Keratinocyte (primary cell): ENCODE data around the gene P2RY8. TPM values are rescaled to one million over a fixed set of nuclear protein-coding genes. Genes with fewer than 3 reads are reported as not detected.

Experiments
- DNase-seq: peaks from one replicate; pipeline ENCODE4 v3.0.0-alpha.2; 2011; ENCODE audit warnings: low read depth, missing footprints, low spot score
- FAIRE-seq: peaks from 2 replicates; lab custom pipeline; 2011; peaks lifted over from hg19 to GRCh38; lab: Jason Lieb, UNC
- H2AFZ ChIP-seq: 2 replicates; pipeline ENCODE4 v1.6.0; 2012; ENCODE audit warnings: low read length, control low read depth, inconsistent platforms; ENCODE audit not compliant: control insufficient read depth
- H3K27ac ChIP-seq: 2 replicates; pipeline ENCODE4 v1.5.1; 2011; ENCODE audit warnings: low read length; ENCODE audit not compliant: control insufficient read depth, insufficient read depth
- H3K27me3 ChIP-seq: 3 replicates; pipeline ENCODE4 v1.6.0; 2011; ENCODE audit warnings: low read length; ENCODE audit not compliant: control insufficient read depth, insufficient read depth; ENCODE audit errors: extremely low read depth
- H3K36me3 ChIP-seq, 2 experiments: 2 replicates in 1 of 2; 3 replicates in 1 of 2; pipeline ENCODE4 v1.5.1; 2011; ENCODE audit warnings: low read length in 2 of 2, mild to moderate bottlenecking in 1 of 2; ENCODE audit not compliant: control insufficient read depth in 2 of 2, insufficient read depth in 2 of 2; ENCODE audit errors: extremely low read depth in 1 of 2
- H3K4me1 ChIP-seq: 3 replicates; pipeline ENCODE4 v1.5.1; 2011; ENCODE audit warnings: low read length; ENCODE audit not compliant: control insufficient read depth, insufficient read depth; ENCODE audit errors: extremely low read depth
- H3K4me2 ChIP-seq: 3 replicates; pipeline ENCODE4 v1.6.0; 2011; ENCODE audit warnings: low read depth, low read length; ENCODE audit not compliant: control insufficient read depth, insufficient read depth; ENCODE audit errors: extremely low read depth
- H3K4me3 ChIP-seq, 3 experiments: fragments of 200-600 bp in 1 of 3; sonication (generic) in 1 of 3; 2 replicates in 2 of 3; 3 replicates in 1 of 3; pipeline ENCODE4 v1.5.1; 2011 to 2016; ENCODE audit warnings: low read length in 3 of 3, mild to moderate bottlenecking in 3 of 3, control low read depth in 2 of 3, inconsistent platforms in 1 of 3, low read depth in 1 of 3, mixed read lengths in 1 of 3, mixed run types in 1 of 3, moderate library complexity in 1 of 3; ENCODE audit not compliant: control insufficient read depth in 2 of 3, insufficient read depth in 2 of 3; ENCODE audit errors: extremely low read depth in 1 of 3
- H3K79me2 ChIP-seq: 2 replicates; pipeline ENCODE4 v1.6.0; 2012; ENCODE audit warnings: low read length; ENCODE audit not compliant: control insufficient read depth, insufficient read depth
- H3K9ac ChIP-seq: 3 replicates; pipeline ENCODE4 v1.6.0; 2011; ENCODE audit warnings: low read length; ENCODE audit not compliant: control insufficient read depth, insufficient read depth; ENCODE audit errors: extremely low read depth
- H3K9me1 ChIP-seq: 3 replicates; pipeline ENCODE4 v1.6.0; 2011; ENCODE audit warnings: low read length; ENCODE audit not compliant: control insufficient read depth, insufficient read depth; ENCODE audit errors: extremely low read depth
- H3K9me3 ChIP-seq: 2 replicates; pipeline ENCODE4 v1.5.1; 2012; ENCODE audit warnings: low read depth, low read length; ENCODE audit not compliant: control insufficient read depth
- H4K20me1 ChIP-seq: 3 replicates; pipeline ENCODE4 v1.6.0; 2011; ENCODE audit warnings: low read length; ENCODE audit not compliant: control insufficient read depth, insufficient read depth; ENCODE audit errors: extremely low read depth
- EZH2 ChIP-seq: IDR thresholded peaks from one replicate; pipeline ENCODE4 v1.6.1; 2012; ENCODE audit warnings: inconsistent platforms, mild to moderate bottlenecking, low read length, moderate library complexity
- dilution Hi-C: fragments of 300-500 bp; cut with MboI; formaldehyde crosslinking; loops from one replicate; pipeline ENCODE4 v1.7.0; 2020; ENCODE audit warnings: low sequenced_read_pairs; ENCODE audit not compliant: extremely low pct_ligation_motif_present
- polyA plus RNA-seq, 5 experiments: library from polyadenylated mRNA; depleted of rRNA in 3 of 5; stranded (reverse) in 3 of 5; stranded (forward) in 1 of 5; unstranded in 1 of 5; fragments of >200 nt; gene quantifications; 1 replicate in 1 of 5; 2 replicates in 3 of 5; 3 replicates in 1 of 5; pipeline versions ENCODE4 v1.2.1 to v1.2.3, GENCODE V29; 2011 to 2012; ENCODE audit warnings: missing spikeins in 2 of 5, low read depth in 1 of 5, low replicate concordance in 1 of 5
- TF ChIP-seq, protein P1 (sequence below), 3 experiments: IDR thresholded peaks in 1 of 3; conservative IDR thresholded peaks in 1 of 3; optimal IDR thresholded peaks in 1 of 3; 2 replicates in 2 of 3; 3 replicates in 1 of 3; pipeline versions ENCODE3 to v1.5.1; 2011; ENCODE audit warnings: low read length in 3 of 3, mild to moderate bottlenecking in 3 of 3, moderate library complexity in 2 of 3, control low read depth in 1 of 3, inconsistent platforms in 1 of 3; ENCODE audit not compliant: insufficient read depth in 2 of 3; ENCODE audit errors: extremely low read depth in 1 of 3

The P2RY8 gene
- polyA plus RNA-seq, 1 donor (not counting 4 experiments of a cell fraction or from before 2014, with no cell fraction given) = not detected

GRCh38 chrX:1578511-1579173 lies 41.7 kb upstream of the P2RY8 start:
- Histone ChIP-seq H3K4me2 (no peak overlapping the region), H3K9me3 (no peaks in the 10 kb centered on the region), H3K36me3 (no peaks in the 10 kb centered on the region), H3K9ac (no peak overlapping the region), H3K27ac (no peak overlapping the region), H3K9me1 (no peaks in the 10 kb centered on the region), H2AFZ (no peak overlapping the region), H3K27me3 (no peaks in the 10 kb centered on the region), H3K4me3 (no peak overlapping the region), H3K4me1 (no peaks in the 10 kb centered on the region), H3K79me2 (no peaks in the 10 kb centered on the region), H4K20me1 (no peaks in the 10 kb centered on the region)
- TF ChIP-seq EZH2 = no peak
- TF ChIP-seq, protein P1, sequence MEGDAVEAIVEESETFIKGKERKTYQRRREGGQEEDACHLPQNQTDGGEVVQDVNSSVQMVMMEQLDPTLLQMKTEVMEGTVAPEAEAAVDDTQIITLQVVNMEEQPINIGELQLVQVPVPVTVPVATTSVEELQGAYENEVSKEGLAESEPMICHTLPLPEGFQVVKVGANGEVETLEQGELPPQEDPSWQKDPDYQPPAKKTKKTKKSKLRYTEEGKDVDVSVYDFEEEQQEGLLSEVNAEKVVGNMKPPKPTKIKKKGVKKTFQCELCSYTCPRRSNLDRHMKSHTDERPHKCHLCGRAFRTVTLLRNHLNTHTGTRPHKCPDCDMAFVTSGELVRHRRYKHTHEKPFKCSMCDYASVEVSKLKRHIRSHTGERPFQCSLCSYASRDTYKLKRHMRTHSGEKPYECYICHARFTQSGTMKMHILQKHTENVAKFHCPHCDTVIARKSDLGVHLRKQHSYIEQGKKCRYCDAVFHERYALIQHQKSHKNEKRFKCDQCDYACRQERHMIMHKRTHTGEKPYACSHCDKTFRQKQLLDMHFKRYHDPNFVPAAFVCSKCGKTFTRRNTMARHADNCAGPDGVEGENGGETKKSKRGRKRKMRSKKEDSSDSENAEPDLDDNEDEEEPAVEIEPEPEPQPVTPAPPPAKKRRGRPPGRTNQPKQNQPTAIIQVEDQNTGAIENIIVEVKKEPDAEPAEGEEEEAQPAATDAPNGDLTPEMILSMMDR (optimal IDR thresholded peaks at IDR 0.05 in 1 of 3, IDR thresholded peaks at IDR 0.05 in 1 of 3, conservative IDR thresholded peaks at IDR 0.05 in 1 of 3; ENCODE audit: extremely low read depth in 1 of 3, insufficient read depth in 2 of 3, low read length in 3 of 3) = no peak
- dilution Hi-C loops = no loop called here
- FAIRE-seq (no peak), DNase-seq (no peak)

DNA sequence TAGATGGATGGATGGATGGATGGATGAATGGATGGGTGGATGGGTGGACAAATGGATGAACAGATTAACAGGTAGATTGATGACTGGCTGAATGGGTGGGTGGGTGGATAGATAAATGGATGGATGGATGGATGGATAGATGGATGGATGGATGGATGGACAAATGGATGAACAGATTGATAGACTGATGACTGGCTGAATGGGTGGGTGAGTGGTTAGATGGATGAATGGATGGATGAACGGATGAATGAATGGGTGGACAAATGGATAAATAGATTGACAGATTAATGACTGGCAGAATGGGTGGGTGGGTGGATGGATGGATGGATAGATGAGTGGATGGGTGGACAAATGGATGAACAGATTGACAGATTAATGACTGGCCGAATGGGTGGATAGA lies 40.9 kb upstream of the P2RY8 start:
- Histone ChIP-seq H3K4me1 (no peaks in the 10 kb centered on the region), H3K79me2 (no peaks in the 10 kb centered on the region), H3K4me3 (no peak overlapping the region), H3K27ac (no peak overlapping the region), H3K27me3 (no peaks in the 10 kb centered on the region), H2AFZ (no peak overlapping the region), H3K9me1 (no peaks in the 10 kb centered on the region), H3K36me3 (no peaks in the 10 kb centered on the region), H3K9ac (no peak overlapping the region), H3K9me3 (no peaks in the 10 kb centered on the region), H4K20me1 (no peaks in the 10 kb centered on the region), H3K4me2 (no peak overlapping the region)
- no peak for TF ChIP-seq EZH2
- TF ChIP-seq, protein P1 (optimal IDR thresholded peaks at IDR 0.05 in 1 of 3, IDR thresholded peaks at IDR 0.05 in 1 of 3, conservative IDR thresholded peaks at IDR 0.05 in 1 of 3; ENCODE audit: extremely low read depth in 1 of 3, insufficient read depth in 2 of 3, low read length in 3 of 3) = no peak
- dilution Hi-C loops = no loop called here
- DNase-seq (no peak), FAIRE-seq (no peak)
